Lower lobe of right lung (tissue), 2 donors: ENCODE results near the gene OOSP1. TPM values are rescaled to one million over a fixed set of nuclear protein-coding genes. Genes with fewer than 3 reads are reported as not detected.

Experiments used
- ATAC-seq, 2 donors: fragments of 200-7000 bp; cut with Tn5 transposase; one replicate each; pipeline ENCODE4 v1.9.1; 2020 to 2022; ENCODE audit warnings: mild to moderate bottlenecking in 2 of 2, moderate library complexity in 2 of 2
- DNase-seq: peaks from one replicate; pipeline ENCODE4 v3.0.0-alpha.2; 2020
- H3K27ac ChIP-seq: fragments of 200-600 bp; one replicate; pipeline ENCODE4 v1.8.0; 2022
- H3K27me3 ChIP-seq: fragments of 200-600 bp; one replicate; pipeline ENCODE4 v1.8.0; 2022; ENCODE audit warnings: low read depth
- H3K36me3 ChIP-seq: fragments of 200-600 bp; one replicate; pipeline ENCODE4 v1.8.0; 2022; ENCODE audit warnings: mild to moderate bottlenecking
- H3K4me1 ChIP-seq: fragments of 200-600 bp; one replicate; pipeline ENCODE4 v1.8.0; 2022
- H3K4me3 ChIP-seq: fragments of 200-600 bp; one replicate; pipeline ENCODE4 v1.8.0; 2022; ENCODE audit warnings: mild to moderate bottlenecking
- H3K9me3 ChIP-seq: fragments of 200-600 bp; one replicate; pipeline ENCODE4 v1.8.0; 2022
- intact Hi-C: fragments of 100-400 bp; cut with DNase I; formaldehyde crosslinking; loops from one replicate; pipeline ENCODE4 v1.11.0; 2022
- total RNA-seq: library from RNA; stranded (reverse); fragmentation: NEBNext Ultra II Directional; extraction: Animal tissue kit (Norgen Biotek cat#: 25700); gene quantifications from one replicate; pipeline ENCODE4 v1.2.1, GENCODE V29; 2021
- TF ChIP-seq, protein P1 (sequence below): fragments of 200-600 bp; IDR thresholded peaks from one replicate; pipeline ENCODE4 v1.8.0; 2022; ENCODE audit warnings: antibody characterized with exemption, mild to moderate bottlenecking
- donor health status: DM: no; HTN: yes; CAD: no; lungs with severe emphysema.

Gene OOSP1
- total RNA-seq, 1 donor from 2014 or later: not detected

DNA sequence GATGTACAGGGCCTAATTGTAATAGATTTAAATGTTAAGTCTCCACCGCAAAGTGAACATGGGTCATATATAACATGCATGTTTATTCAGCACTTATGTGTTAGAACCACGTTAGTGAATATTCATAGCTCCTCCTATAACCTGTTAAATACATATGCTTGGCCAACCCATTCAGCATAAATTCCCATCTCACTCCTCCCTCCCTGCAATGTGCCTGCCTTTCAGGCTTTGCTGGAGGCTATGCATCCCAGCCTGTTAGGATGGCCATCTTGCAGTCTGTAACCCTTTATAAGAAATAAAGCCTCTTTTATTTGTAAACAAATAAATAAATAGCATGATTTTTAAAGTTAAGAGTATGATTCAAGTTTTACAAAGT, 23.9 kb downstream of the OOSP1 start:
- H3K27ac ChIP-seq: no peak overlapping the region
- no peaks in the 10 kb centered on the region for H3K4me1 ChIP-seq
- ATAC-seq (no peak), DNase-seq (no peak)
- intact Hi-C loops: no loop called here
- no peak overlapping the region for H3K4me3 ChIP-seq
- no peaks in the 10 kb centered on the region for H3K9me3 ChIP-seq
- TF ChIP-seq, protein P1, sequence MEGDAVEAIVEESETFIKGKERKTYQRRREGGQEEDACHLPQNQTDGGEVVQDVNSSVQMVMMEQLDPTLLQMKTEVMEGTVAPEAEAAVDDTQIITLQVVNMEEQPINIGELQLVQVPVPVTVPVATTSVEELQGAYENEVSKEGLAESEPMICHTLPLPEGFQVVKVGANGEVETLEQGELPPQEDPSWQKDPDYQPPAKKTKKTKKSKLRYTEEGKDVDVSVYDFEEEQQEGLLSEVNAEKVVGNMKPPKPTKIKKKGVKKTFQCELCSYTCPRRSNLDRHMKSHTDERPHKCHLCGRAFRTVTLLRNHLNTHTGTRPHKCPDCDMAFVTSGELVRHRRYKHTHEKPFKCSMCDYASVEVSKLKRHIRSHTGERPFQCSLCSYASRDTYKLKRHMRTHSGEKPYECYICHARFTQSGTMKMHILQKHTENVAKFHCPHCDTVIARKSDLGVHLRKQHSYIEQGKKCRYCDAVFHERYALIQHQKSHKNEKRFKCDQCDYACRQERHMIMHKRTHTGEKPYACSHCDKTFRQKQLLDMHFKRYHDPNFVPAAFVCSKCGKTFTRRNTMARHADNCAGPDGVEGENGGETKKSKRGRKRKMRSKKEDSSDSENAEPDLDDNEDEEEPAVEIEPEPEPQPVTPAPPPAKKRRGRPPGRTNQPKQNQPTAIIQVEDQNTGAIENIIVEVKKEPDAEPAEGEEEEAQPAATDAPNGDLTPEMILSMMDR: no peak
- no peaks in the 10 kb centered on the region for H3K36me3 ChIP-seq
- no peaks in the 10 kb centered on the region for H3K27me3 ChIP-seq

DNA sequence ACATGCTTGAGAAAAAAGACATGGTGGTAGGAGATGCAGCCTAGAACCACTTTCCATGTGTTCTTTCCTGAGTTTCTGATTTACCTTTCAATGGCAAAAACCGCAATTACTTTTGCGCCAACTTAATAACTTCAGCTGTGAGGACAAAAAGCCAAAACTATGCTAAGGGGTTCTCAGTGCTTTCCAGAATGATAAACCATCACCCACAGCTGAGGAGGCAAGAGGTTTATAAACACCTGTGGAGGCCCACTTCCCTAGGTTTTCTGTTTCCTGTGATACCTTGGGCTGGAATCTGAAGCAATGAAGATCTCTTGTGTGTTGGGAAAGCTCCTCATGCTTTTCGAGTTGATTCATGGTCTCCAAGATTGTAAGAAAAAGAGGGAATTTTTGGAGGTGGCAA, 25.5 kb downstream of the OOSP1 start, which contains the start of gene OOSP4A:
TSS of gene OOSP4A (plus strand) at position 301 of the 400 bp plus-strand sequence. CDS start at position 301, 0 bp downstream.
- no peak within 1 kb of the TSS for H3K4me3 ChIP-seq
- intact Hi-C loops: no loop called here
- no peaks in the 10 kb centered on the region for H3K4me1 ChIP-seq
- DNase-seq: no peak
- H3K36me3 ChIP-seq: no peaks in the 10 kb centered on the region
- TF ChIP-seq, protein P1: no peak
- H3K27me3 ChIP-seq: no peaks in the 10 kb centered on the region
- no peak within 1 kb of the TSS for H3K27ac ChIP-seq
- no peaks in the 10 kb centered on the region for H3K9me3 ChIP-seq
- no peak for ATAC-seq

DNA sequence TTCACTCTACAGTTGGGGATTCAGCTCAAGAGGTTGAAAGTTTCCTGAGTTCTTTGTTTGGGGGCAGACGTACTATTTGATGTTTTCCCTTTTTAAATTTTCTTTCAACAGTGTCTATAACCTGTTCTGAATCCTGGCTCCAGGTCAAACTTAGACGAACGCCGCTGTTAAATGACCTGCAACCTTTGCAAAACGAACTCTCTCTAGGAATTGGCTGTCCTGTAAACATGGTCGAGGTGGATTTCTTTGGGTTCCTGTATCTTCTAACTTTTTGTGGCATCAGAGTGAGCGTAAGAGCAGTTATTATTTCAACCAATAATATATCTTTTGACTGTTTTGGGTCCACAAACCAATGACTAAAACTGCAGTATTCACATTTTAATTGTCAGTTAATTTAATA, 27.2 kb downstream of the OOSP1 start:
- Histone ChIP-seq H3K4me1 (no peaks in the 10 kb centered on the region), H3K36me3 (no peaks in the 10 kb centered on the region), H3K4me3 (no peak overlapping the region), H3K9me3 (no peaks in the 10 kb centered on the region), H3K27ac (no peak overlapping the region), H3K27me3 (no peaks in the 10 kb centered on the region)
- DNase-seq (no peak), ATAC-seq (no peak)
- intact Hi-C loops: no loop called here
- TF ChIP-seq, protein P1: no peak

DNA sequence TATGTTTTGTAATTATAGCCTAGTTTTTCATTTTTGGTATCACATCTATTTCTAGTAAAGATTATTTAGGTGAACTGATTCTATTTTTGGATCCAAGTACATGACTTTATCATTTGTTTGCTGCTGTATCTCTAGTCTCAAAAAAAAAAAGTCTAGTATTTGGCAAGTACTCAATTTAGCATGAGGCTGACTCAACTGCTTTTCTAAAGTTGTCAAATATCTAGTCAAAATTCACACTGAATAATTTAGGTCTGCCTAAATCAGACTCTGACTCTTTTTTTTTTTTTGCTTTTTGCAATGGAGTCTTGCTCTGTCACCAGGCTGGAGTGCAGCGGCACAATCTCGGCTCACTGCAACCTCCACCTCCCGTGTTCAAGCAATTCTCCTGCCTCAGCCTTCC, 28.0 kb downstream of the OOSP1 start:
- DNase-seq (no peak), ATAC-seq (no peak)
- Histone ChIP-seq H3K9me3 (no peaks in the 10 kb centered on the region), H3K4me1 (no peaks in the 10 kb centered on the region), H3K27me3 (no peaks in the 10 kb centered on the region), H3K27ac (no peak overlapping the region), H3K36me3 (no peaks in the 10 kb centered on the region), H3K4me3 (no peak overlapping the region)
- intact Hi-C loops: no loop called here
- TF ChIP-seq, protein P1: no peak

DNA sequence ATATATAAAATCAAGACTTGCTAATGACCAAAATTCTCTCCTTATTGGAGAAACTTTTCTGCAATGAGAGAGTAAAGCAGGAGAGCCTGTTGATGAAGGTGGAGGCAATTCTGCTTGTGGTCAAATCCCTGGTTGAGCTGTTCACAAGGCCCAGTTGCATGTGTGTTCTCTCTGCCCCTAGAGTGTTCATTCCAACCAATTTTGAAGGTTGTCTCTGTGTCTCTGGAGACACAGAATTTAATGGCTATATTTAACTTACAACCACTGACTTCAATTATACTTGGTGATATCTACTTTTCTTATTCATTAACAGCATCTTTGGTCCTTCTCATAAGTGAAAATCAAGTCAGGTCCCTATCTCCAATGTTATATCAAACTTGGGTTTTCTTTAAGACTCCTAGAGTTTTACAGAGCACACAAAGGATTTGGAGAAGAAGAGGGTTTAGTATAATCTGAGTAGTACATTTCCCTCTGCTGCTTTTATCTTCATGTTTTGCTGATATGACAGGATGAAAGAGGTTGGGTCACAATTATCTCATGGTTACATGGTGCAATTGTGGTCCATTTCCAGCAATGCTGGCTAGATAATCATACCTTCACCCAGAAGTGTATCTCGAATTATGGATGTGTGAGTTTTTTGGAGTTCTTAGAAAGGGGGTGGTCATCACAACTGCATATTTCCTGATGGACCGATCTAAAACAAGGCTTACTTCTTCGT, 29.6 kb downstream of the OOSP1 start:
- DNase-seq: no peak
- no peak for ATAC-seq
- H3K4me3 ChIP-seq: no peak overlapping the region
- no peaks in the 10 kb centered on the region for H3K4me1 ChIP-seq
- no peaks in the 10 kb centered on the region for H3K27me3 ChIP-seq
- no peaks in the 10 kb centered on the region for H3K36me3 ChIP-seq
- TF ChIP-seq, protein P1: no peak
- H3K27ac ChIP-seq: no peak overlapping the region
- H3K9me3 ChIP-seq: no peaks in the 10 kb centered on the region
- intact Hi-C loops: no loop called here
